GM12878 (cell line): ENCODE results near the gene NT5DC3. TPM values are rescaled to one million over a fixed set of nuclear protein-coding genes. Genes with fewer than 3 reads are reported as not detected.

Experiments used
- BHLHE40 ChIP-seq, 2 experiments: fragments of 450-650 bp in 1 of 2; IDR thresholded peaks; 2 replicates each; pipeline ENCODE4 v1.6.1; 2011 to 2017; ENCODE audit warnings: low read depth in 2 of 2, borderline replicate concordance in 1 of 2, improper control_type of control experiment in 1 of 2, low read length in 1 of 2, mild to moderate bottlenecking in 1 of 2
- FOXM1 ChIP-seq: IDR thresholded peaks from 2 replicates; pipeline ENCODE4 v1.6.1; 2012; ENCODE audit warnings: low read depth, mild to moderate bottlenecking, inconsistent platforms, low read length, moderate library complexity
- GATAD2B ChIP-seq: fragments of 450-650 bp; conservative IDR thresholded peaks from 2 replicates; pipeline ENCODE4 v1.6.1; 2017; ENCODE audit warnings: low read depth, mild to moderate bottlenecking, moderate library complexity
- LARP7 ChIP-seq: fragments of 450-650 bp; IDR thresholded peaks from 2 replicates; pipeline ENCODE4 v1.6.1; 2017; ENCODE audit warnings: mild to moderate bottlenecking
- MXI1 ChIP-seq: fragments of 150-350 bp; IDR thresholded peaks from 2 replicates; pipeline ENCODE4 v1.6.1; 2011; ENCODE audit warnings: low read depth, mild to moderate bottlenecking, inconsistent platforms, low read length, improper control_type of control experiment
- NR2F1 ChIP-seq: fragments of 450-650 bp; conservative IDR thresholded peaks from 2 replicates; pipeline ENCODE4 v1.6.1; 2017; ENCODE audit warnings: mild to moderate bottlenecking
- POLR2A ChIP-seq: IDR thresholded peaks from 2 replicates; pipeline ENCODE4 v1.6.1; 2011; ENCODE audit warnings: low read depth, mild to moderate bottlenecking, low read length
- SMARCA5 ChIP-seq: fragments of 450-650 bp; IDR thresholded peaks from 2 replicates; pipeline ENCODE4 v1.6.1; 2017; ENCODE audit warnings: mild to moderate bottlenecking
- SP1 ChIP-seq: IDR thresholded peaks from one replicate; pipeline ENCODE4 v1.6.1; 2011; ENCODE audit warnings: low read depth, low read length
- TAF1 ChIP-seq: IDR thresholded peaks from 2 replicates; pipeline ENCODE4 v1.6.1; 2011; ENCODE audit warnings: mild to moderate bottlenecking, low read depth, low read length, borderline replicate concordance
- ZNF217 ChIP-seq: fragments of 450-650 bp; IDR thresholded peaks from 2 replicates; pipeline ENCODE4 v1.6.1; 2017; ENCODE audit warnings: antibody characterized with exemption, mild to moderate bottlenecking
- ZSCAN29 ChIP-seq: fragments of 450-650 bp; IDR thresholded peaks from 2 replicates; pipeline ENCODE4 v1.6.1; 2017; ENCODE audit warnings: mild to moderate bottlenecking, moderate library complexity
- polyA plus RNA-seq, 11 experiments: library from polyadenylated mRNA; depleted of rRNA in 4 of 11; unstranded in 6 of 11; stranded (reverse) in 5 of 11; fragments of >200 nt; fragmentation: Nextera tagmentation in 4 of 11; fragmentation: Illumina TruSeq in 1 of 11; extraction: Ambion mirVana in 4 of 11; extraction: Trizol in 1 of 11; gene quantifications; 1 replicate in 1 of 11; 2 replicates in 10 of 11; pipeline versions ENCODE4 v1.2.1 to v1.2.3, GENCODE V29; 2011 to 2016; ENCODE audit warnings: inconsistent platforms in 2 of 11, missing spikeins in 2 of 11, low read depth in 1 of 11
- total RNA-seq, 4 experiments: library from RNA; depleted of rRNA in 3 of 4; stranded (reverse); fragments of >200 nt in 3 of 4; fragmentation: Illumina TruSeq in 1 of 4; extraction: Trizol in 1 of 4; gene quantifications; 2 replicates each; pipeline versions ENCODE4 v1.2.1 to v1.2.3, GENCODE V29; 2013 to 2021
- TF ChIP-seq, protein P1 (sequence below): IDR thresholded peaks from 2 replicates; pipeline ENCODE4 v1.6.1; 2012; ENCODE audit warnings: improper control_type of control experiment, low read depth, low read length; ENCODE audit not compliant: insufficient replicate concordance
- TF ChIP-seq, protein P2 (sequence below): IDR thresholded peaks from 2 replicates; pipeline ENCODE4 v1.6.1; 2011; ENCODE audit warnings: low read depth, low read length, improper control_type of control experiment, borderline replicate concordance
- TF ChIP-seq, protein P3 (sequence below), 3 experiments: IDR thresholded peaks in 2 of 3; conservative IDR thresholded peaks in 1 of 3; 2 replicates each; pipeline ENCODE4 v1.5.1; 2011; ENCODE audit warnings: low read depth in 3 of 3, low read length in 3 of 3, mild to moderate bottlenecking in 3 of 3, control low read depth in 2 of 3, moderate library complexity in 2 of 3, inconsistent platforms in 1 of 3, mixed read lengths in 1 of 3; ENCODE audit not compliant: control insufficient read depth in 2 of 3, insufficient read depth in 1 of 3; ENCODE audit errors: extremely low read depth in 1 of 3
- TF ChIP-seq, protein P4 (sequence below): IDR thresholded peaks from 2 replicates; pipeline ENCODE4 v1.6.1; 2012; ENCODE audit warnings: low read depth, low read length, improper control_type of control experiment
- TF ChIP-seq, protein P5 (sequence below): fragments of 450-650 bp; IDR thresholded peaks from 2 replicates; pipeline ENCODE4 v1.6.1; 2017; ENCODE audit warnings: mild to moderate bottlenecking, moderate library complexity

Gene NT5DC3
- total and polyA plus RNA-seq, 10 of the 15 experiments (the other 5 are each of a cell fraction or from before 2014, with no cell fraction given): 2.0 to 12.4 (median 5.9) TPM

DNA sequence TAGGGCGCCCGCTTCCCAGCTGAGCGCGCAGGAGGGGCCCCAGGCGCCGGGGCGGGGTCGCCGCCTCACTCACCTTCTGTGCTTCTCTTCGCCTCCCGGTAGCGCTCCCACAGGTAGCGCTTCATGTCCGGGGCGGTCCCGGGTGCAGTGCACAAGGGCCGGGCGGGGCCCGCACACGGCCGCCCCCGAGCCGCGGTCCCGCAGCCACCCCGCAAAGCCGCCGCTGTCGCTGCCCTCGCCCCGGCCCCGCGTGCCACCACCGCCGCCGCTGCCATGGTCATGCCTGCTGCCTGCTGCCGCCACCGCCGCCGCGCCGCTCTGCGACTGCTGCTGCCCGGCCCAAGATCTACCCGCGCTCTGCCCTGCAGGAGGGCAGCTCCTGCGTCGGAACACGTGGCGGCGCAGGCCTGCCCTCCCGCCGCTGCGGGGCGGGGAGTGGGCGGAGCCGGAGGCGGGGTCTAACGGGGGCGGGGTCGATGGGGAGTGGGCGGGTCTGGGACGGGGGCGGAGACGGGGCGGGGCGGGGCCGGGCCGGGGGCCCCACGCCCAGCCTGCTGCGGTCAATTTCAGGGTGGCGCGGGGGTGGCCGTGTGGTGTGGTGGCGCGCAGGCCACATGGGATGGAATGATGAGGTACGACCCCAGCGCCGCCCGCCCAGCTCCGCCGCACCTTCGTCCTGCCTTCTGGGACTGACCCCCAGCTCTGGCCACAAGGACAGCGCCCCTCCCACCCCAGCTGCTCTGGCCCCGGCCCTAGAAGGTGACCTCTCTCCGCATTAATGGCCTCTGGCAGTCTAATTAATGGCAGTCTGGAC is at the start of gene NT5DC3 (continued):
- TF ChIP-seq, protein P1, sequence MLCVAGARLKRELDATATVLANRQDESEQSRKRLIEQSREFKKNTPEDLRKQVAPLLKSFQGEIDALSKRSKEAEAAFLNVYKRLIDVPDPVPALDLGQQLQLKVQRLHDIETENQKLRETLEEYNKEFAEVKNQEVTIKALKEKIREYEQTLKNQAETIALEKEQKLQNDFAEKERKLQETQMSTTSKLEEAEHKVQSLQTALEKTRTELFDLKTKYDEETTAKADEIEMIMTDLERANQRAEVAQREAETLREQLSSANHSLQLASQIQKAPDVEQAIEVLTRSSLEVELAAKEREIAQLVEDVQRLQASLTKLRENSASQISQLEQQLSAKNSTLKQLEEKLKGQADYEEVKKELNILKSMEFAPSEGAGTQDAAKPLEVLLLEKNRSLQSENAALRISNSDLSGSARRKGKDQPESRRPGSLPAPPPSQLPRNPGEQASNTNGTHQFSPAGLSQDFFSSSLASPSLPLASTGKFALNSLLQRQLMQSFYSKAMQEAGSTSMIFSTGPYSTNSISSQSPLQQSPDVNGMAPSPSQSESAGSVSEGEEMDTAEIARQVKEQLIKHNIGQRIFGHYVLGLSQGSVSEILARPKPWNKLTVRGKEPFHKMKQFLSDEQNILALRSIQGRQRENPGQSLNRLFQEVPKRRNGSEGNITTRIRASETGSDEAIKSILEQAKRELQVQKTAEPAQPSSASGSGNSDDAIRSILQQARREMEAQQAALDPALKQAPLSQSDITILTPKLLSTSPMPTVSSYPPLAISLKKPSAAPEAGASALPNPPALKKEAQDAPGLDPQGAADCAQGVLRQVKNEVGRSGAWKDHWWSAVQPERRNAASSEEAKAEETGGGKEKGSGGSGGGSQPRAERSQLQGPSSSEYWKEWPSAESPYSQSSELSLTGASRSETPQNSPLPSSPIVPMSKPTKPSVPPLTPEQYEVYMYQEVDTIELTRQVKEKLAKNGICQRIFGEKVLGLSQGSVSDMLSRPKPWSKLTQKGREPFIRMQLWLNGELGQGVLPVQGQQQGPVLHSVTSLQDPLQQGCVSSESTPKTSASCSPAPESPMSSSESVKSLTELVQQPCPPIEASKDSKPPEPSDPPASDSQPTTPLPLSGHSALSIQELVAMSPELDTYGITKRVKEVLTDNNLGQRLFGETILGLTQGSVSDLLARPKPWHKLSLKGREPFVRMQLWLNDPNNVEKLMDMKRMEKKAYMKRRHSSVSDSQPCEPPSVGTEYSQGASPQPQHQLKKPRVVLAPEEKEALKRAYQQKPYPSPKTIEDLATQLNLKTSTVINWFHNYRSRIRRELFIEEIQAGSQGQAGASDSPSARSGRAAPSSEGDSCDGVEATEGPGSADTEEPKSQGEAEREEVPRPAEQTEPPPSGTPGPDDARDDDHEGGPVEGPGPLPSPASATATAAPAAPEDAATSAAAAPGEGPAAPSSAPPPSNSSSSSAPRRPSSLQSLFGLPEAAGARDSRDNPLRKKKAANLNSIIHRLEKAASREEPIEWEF: no peak
- TF ChIP-seq MXI1 (peak; percentile 94), ZNF217 (peak; percentile 67), POLR2A (peak; percentile 92), ZSCAN29 (peak; percentile 77; the same call in 1 of the 2 replicates), BHLHE40 (IDR thresholded peaks at IDR 0.05; ENCODE audit: borderline replicate concordance in 1 of 2, low read depth in 2 of 2, low read length in 1 of 2) (peak; percentile 22 to 82; a peak in 3 of 4 replicates), NR2F1 (peak; percentile 61), GATAD2B (peak; percentile 97), TAF1 (peak; percentile 40; the same call in 1 of the 2 replicates), FOXM1 (no peak), LARP7 (peak; percentile 97), SP1 (peak; percentile 55), SMARCA5 (peak; percentile 91)
- TF ChIP-seq, protein P2, sequence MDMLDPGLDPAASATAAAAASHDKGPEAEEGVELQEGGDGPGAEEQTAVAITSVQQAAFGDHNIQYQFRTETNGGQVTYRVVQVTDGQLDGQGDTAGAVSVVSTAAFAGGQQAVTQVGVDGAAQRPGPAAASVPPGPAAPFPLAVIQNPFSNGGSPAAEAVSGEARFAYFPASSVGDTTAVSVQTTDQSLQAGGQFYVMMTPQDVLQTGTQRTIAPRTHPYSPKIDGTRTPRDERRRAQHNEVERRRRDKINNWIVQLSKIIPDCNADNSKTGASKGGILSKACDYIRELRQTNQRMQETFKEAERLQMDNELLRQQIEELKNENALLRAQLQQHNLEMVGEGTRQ: peak; percentile 32
- TF ChIP-seq, protein P3, sequence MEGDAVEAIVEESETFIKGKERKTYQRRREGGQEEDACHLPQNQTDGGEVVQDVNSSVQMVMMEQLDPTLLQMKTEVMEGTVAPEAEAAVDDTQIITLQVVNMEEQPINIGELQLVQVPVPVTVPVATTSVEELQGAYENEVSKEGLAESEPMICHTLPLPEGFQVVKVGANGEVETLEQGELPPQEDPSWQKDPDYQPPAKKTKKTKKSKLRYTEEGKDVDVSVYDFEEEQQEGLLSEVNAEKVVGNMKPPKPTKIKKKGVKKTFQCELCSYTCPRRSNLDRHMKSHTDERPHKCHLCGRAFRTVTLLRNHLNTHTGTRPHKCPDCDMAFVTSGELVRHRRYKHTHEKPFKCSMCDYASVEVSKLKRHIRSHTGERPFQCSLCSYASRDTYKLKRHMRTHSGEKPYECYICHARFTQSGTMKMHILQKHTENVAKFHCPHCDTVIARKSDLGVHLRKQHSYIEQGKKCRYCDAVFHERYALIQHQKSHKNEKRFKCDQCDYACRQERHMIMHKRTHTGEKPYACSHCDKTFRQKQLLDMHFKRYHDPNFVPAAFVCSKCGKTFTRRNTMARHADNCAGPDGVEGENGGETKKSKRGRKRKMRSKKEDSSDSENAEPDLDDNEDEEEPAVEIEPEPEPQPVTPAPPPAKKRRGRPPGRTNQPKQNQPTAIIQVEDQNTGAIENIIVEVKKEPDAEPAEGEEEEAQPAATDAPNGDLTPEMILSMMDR (IDR thresholded peaks at IDR 0.05 in 2 of 3, conservative IDR thresholded peaks at IDR 0.05 in 1 of 3; ENCODE audit: control insufficient read depth in 2 of 3, extremely low read depth in 1 of 3, insufficient read depth in 1 of 3, low read depth in 3 of 3, low read length in 3 of 3): 0 out of 6 replicates have a peak, but pooled peaks of 1 of the 3 experiments have one; percentile 3
- TF ChIP-seq, protein P4, sequence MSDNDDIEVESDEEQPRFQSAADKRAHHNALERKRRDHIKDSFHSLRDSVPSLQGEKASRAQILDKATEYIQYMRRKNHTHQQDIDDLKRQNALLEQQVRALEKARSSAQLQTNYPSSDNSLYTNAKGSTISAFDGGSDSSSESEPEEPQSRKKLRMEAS: peak; percentile 92
- TF ChIP-seq, protein P5, sequence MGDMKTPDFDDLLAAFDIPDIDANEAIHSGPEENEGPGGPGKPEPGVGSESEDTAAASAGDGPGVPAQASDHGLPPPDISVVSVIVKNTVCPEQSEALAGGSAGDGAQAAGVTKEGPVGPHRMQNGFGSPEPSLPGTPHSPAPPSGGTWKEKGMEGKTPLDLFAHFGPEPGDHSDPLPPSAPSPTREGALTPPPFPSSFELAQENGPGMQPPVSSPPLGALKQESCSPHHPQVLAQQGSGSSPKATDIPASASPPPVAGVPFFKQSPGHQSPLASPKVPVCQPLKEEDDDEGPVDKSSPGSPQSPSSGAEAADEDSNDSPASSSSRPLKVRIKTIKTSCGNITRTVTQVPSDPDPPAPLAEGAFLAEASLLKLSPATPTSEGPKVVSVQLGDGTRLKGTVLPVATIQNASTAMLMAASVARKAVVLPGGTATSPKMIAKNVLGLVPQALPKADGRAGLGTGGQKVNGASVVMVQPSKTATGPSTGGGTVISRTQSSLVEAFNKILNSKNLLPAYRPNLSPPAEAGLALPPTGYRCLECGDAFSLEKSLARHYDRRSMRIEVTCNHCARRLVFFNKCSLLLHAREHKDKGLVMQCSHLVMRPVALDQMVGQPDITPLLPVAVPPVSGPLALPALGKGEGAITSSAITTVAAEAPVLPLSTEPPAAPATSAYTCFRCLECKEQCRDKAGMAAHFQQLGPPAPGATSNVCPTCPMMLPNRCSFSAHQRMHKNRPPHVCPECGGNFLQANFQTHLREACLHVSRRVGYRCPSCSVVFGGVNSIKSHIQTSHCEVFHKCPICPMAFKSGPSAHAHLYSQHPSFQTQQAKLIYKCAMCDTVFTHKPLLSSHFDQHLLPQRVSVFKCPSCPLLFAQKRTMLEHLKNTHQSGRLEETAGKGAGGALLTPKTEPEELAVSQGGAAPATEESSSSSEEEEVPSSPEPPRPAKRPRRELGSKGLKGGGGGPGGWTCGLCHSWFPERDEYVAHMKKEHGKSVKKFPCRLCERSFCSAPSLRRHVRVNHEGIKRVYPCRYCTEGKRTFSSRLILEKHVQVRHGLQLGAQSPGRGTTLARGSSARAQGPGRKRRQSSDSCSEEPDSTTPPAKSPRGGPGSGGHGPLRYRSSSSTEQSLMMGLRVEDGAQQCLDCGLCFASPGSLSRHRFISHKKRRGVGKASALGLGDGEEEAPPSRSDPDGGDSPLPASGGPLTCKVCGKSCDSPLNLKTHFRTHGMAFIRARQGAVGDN: peak; percentile 90
